Measurements from ENCODE around the gene SSC4D.
"Not testable (repeated sequence)": the region's sequence is repeated elsewhere in the genome, so short reads cannot be mapped to it uniquely, and the experiment has no call there.

Gene SSC4D

GRCh38 chr7:76423666-76424412 is 14.3 kb upstream of the SSC4D start:
- no peak for DNase-seq (ENCODE audit: low read depth in 1 of 2, low spot score in 1 of 2)

- not testable (repeated sequence) for DNase-seq (ENCODE audit: low read depth in 1 of 2, low spot score in 1 of 2)
Measured at GRCh38 chr7:76421097-76421496, 11.6 kb upstream of the SSC4D start.

DNA sequence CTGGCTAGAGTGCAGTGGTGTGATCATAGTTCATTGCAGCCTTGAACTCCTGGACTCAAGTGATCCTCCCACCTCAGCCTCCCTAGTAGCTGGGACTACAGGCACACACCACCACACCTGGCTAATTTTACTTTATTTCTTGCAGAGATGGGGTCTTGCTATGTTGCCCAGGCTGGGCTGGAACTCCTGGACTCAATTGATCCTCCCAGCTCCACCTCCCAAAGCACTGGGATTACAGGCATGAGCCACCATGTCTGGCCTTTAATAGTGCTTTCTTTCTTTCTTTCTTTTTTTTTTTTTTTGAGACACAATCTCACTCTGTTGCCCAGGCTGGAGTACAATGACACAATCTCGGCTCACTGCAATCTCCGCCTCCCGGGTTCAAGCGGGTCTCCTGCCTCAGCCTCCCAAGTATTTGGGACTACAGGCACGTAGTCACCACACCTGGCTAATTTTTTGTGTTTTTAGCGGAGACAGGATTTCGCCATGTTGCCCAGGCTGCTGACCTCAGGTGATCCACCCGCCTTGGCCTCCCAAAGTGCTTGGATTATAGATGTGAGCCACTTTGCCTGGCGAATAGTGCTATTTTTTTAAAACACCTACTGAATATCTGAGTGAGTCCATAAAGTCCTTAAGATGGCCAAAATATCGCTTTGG is 8.3 kb upstream of the SSC4D start:
- DNase-seq (ENCODE audit: low read depth in 1 of 2, low spot score in 1 of 2), result not testable (repeated sequence)

GRCh38 chr7:76412249-76412648 is 2.8 kb upstream of the SSC4D start:
- no peak for DNase-seq (ENCODE audit: low read depth in 1 of 2, low spot score in 1 of 2)

DNA sequence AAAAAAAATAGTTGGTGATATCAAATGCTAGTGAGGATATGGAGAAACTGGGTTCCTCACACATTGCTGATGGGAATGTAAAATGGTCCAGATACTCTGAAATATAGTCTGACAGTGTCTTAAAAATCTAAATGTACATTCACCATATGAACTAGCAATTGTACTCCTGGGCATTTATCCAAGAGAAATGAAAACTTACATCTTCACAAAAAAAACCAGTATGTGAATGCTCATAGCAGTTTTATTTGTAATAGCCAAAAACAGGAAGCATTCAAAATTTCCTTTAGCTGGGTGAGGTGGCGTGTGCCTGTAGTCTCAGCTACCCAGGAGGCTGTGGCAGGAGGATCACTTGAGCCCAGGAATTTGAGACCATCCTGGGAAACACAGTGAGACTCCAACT is 2.1 kb upstream of the SSC4D start:
- DNase-seq (ENCODE audit: low read depth in 1 of 2, low spot score in 1 of 2), result no peak

GRCh38 chr7:76408121-76408560 is 1.4 kb downstream of the SSC4D start:
- DNase-seq (ENCODE audit: low read depth in 1 of 2, low spot score in 1 of 2), result no peak

DNA sequence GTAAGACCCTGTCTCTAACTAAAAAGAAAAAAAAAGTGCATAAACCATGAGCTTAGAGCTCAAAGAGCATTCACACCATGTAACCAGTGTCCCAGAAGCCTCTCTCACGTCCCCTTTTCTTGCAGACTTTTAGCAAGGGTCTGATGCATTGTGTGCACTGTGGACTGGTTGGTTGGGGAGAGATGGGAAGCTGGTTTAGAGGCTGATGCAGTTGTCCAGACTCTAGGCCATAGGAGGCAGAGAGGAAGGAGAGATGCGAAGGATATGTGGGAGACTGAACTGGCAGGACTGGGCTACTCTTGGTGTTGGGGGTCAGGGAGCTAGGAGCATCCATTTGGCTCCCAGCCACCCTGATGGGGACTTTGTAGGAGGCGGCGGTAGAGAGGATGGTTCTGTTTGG is 1.8 kb downstream of the SSC4D start:
- DNase-seq (ENCODE audit: low read depth in 1 of 2, low spot score in 1 of 2), result no peak

- no peak for DNase-seq (ENCODE audit: low read depth in 1 of 2, low spot score in 1 of 2)
Measured at GRCh38 chr7:76405738-76406137, 3.8 kb downstream of the SSC4D start.

- no peak for DNase-seq (ENCODE audit: low read depth in 1 of 2, low spot score in 1 of 2)
Measured at GRCh38 chr7:76403780-76404494, 5.6 kb downstream of the SSC4D start.

DNA sequence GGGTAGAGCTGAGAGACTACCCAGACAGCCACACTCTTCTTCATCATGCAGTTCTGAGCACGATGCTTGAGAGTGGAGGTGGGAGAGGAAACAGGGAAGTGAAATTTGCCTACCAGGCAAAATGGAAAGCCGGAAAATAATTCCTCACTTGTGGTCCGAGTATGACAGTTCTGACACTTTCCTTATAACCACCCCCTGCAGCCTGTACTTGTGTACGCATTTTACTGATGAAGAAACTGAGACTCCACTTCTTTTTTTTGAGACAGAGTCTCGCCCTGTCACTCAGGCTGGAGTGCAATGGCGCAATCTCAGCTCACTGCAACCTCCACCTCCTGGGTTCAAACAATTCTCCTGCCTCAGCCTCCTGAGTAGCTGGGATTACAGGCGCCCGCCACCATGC is 6.4 kb downstream of the SSC4D start:
- DNase-seq (ENCODE audit: low read depth in 1 of 2, low spot score in 1 of 2), result not testable (repeated sequence)

DNA sequence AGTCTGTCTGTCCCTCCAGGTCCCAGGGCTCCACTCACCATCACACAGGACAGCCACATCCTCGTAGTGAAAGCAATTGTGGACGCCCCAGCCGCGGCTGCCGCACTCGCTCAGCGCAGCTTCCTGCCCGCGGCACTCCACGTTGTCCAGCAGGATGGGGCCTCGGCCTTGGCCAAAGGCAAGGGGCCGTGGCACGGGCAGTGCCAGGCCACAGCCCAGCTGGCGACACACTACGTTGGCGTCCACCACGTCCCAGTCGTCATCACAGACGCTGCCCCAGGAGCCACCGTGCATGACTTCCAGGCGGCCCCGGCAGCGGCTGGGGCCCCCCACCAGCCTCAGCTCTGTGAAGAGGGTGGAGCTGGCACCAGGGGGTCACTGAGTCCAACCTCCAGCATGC is 9.2 kb downstream of the SSC4D start:
- no peak for DNase-seq (ENCODE audit: low read depth in 1 of 2, low spot score in 1 of 2)

DNA sequence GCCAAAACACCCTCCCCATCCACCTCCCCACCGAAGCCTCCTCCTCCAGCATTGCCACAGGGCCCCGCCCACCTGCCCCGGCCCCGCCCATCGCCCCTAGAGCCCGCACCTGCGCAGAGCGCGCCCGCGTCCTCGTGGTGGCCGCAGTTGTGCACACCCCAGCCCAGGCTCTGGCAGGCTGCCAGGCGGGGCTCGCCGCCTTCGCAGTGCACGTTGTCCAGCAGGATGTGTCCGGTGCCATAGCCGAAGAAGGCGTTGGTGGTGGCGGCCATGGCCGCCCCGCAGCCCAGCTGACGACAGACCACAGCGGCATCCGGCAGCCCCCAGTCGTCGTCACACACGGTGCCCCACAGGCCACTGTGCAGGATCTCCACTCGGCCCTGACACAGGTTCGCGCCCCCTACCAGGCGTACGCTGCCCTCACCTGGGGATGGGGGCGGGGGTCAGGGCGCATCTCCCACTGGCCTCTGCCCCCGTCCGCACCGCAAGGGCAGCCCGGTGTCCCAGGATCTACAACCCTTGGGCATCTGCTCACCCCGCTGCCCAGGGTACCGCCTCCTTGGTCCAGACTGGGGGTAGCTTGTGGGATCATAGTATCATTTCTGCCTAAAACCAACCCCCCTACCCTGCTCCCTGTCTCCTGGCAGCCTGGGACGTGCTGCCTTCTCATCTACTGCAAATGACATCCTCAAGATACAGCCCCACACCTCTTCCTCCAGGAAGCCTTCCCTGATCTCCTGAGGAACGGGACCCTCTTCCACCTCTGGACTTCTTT is 11.9 kb downstream of the SSC4D start:
- peak; percentile 76 to 78 for DNase-seq (ENCODE audit: low read depth in 1 of 2, low spot score in 1 of 2)

- no peak for DNase-seq (ENCODE audit: low read depth in 1 of 2, low spot score in 1 of 2)
Measured at GRCh38 chr7:76396864-76397263, 12.6 kb downstream of the SSC4D start.

DNA sequence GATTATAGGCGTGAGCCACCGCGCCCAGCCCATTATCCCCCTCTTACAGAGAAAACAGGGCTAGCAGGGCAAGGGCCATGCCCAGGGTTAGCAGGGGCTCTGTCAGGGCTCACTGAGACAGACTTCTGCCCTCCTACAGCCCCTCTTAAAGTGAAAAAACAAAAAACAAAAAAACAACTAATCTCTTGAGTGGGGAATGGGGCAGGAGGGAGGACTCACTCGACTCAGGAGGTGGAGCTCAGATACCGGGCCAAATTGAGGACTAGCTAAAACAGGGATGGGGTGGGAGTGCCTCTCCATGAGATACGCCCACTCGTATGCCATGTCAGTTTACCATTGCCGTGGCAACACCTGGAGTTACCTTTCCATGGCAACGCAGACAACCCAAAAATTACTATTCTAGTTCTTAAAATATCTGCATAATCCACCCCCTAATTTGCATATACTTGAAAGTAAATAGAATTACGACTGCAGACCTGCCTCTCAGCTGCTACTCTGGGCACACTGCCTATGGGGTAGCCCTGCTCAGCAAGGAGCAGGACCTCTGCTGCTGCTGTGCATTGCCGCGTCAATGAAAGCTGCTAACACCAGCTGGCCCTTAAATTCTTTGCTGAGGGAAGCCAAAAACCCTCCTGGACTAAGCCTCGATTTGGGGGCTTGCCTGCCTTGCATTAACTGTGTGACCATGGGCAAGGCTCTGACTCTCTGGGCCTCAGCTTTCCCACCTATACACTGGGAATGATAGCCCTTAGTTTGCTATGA is 13.4 kb downstream of the SSC4D start:
- DNase-seq (ENCODE audit: low read depth in 1 of 2, low spot score in 1 of 2), result no peak

DNA sequence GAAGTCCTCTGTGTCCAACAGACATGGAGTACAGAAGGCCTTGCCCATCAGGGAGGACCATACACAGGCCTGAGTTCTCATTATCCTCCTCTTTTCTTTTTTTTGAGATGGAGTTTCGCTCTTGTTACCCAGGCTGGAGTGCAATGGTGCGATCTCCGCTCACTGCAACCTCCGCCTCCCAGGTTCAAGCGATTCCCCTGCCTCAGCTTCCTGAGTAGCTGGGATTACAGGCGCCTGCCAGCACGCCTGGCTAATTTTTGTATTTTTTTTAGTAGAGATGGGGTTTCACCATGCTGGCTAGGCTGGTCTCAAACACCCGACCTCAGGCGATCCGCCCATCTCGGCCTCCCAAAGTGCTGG is 13.9 kb downstream of the SSC4D start:
- DNase-seq (ENCODE audit: low read depth in 1 of 2, low spot score in 1 of 2), result not testable (repeated sequence)

GRCh38 chr7:76394957-76395356 is 14.5 kb downstream of the SSC4D start:
- DNase-seq (ENCODE audit: low read depth in 1 of 2, low spot score in 1 of 2), result no peak

GRCh38 chr7:76393116-76394031 is 16.1 kb downstream of the SSC4D start:
- peak; percentile 80 to 83 for DNase-seq (ENCODE audit: low read depth in 1 of 2, low spot score in 1 of 2)

DNA sequence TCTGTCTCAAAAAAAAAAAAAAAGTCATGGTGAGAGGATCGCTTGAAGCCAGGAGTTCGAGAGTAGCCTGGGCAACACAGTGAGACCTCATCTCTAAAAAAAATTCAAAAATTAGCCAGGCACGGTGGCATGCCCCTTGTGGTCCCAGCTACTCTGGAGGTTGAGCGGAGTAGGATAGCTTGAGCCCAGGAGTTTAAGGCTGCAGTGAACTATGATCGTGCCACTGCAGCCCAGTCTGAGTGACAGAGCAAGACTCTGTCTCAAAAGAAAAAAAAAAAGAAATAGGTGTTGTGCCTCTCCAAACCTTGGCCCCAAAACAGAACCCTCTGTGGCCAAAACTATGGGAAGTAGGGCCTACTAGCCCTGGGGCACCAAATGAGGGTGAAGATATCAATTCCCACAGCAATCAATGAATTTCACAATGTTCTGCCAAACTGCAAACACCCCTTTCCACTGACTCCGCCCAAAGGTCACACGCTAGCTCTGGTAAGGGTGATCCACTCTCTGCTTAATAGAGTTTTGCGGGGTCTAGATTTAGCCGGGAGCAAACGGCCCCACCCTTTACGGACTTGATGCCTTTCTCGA is 16.9 kb downstream of the SSC4D start:
- DNase-seq (ENCODE audit: low read depth in 1 of 2, low spot score in 1 of 2), result no peak

- DNase-seq (ENCODE audit: low read depth in 1 of 2, low spot score in 1 of 2), result no peak
Measured at GRCh38 chr7:76390092-76390491, 19.4 kb downstream of the SSC4D start.

Data from activated CD4-positive, alpha-beta T cell treated with anti-CD3 and anti-CD28 coated beads, Interleukin-2, amount 50 U/mL, for 24 hours (primary cell).